Duodenal mucosa (tissue), 2 donors: ENCODE measurements around the gene TIFAB.

Experiments
- H3K27ac ChIP-seq: one replicate; pipeline ENCODE4 v1.7.0; 2013; ENCODE audit warnings: low read depth, low read length
- H3K27me3 ChIP-seq, 2 donors: one replicate each; pipeline ENCODE4 v1.7.0; 2013; ENCODE audit warnings: low read length in 2 of 2, control low read depth in 1 of 2; ENCODE audit not compliant: insufficient read depth in 2 of 2, control insufficient read depth in 1 of 2
- H3K36me3 ChIP-seq, 2 donors: one replicate each; pipeline ENCODE4 v1.7.0; 2013; ENCODE audit warnings: low read length in 2 of 2, control low read depth in 1 of 2; ENCODE audit not compliant: insufficient read depth in 2 of 2, control insufficient read depth in 1 of 2
- H3K4me1 ChIP-seq, 2 donors: one replicate each; pipeline ENCODE4 v1.7.0; 2013; ENCODE audit warnings: low read length in 2 of 2, control low read depth in 1 of 2; ENCODE audit not compliant: insufficient read depth in 2 of 2, control insufficient read depth in 1 of 2
- H3K4me3 ChIP-seq, 2 donors: one replicate each; pipeline ENCODE4 v1.7.0; 2013; ENCODE audit warnings: low read length in 2 of 2, low read depth in 1 of 2
- H3K9ac ChIP-seq, 2 donors: one replicate each; pipeline ENCODE4 v1.7.0; 2013; ENCODE audit warnings: low read length in 2 of 2, low read depth in 1 of 2
- H3K9me3 ChIP-seq, 2 donors: one replicate each; pipeline ENCODE4 v1.7.0; 2013; ENCODE audit warnings: low read length in 2 of 2, control low read depth in 1 of 2; ENCODE audit not compliant: control insufficient read depth in 1 of 2

The TIFAB gene

GRCh38 chr5:135425641-135426040 is 26.5 kb downstream of the TIFAB start:
- peaks cover 5 to 8% of the 10 kb centered on the region in 2 donors for H3K4me1 ChIP-seq
- no peak overlapping the region for H3K27ac ChIP-seq

GRCh38 chr5:135423846-135424168 is 28.3 kb downstream of the TIFAB start:
- peaks cover 3 to 4% of the 10 kb centered on the region in 2 donors for H3K9me3 ChIP-seq
- H3K27ac ChIP-seq = no peak overlapping the region
- no peak overlapping the region for H3K9ac ChIP-seq

More at GRCh38 chr5:135425641-135426040, 26.5 kb downstream of the TIFAB start:
- Histone ChIP-seq H3K9ac (no peak overlapping the region), H3K4me3 (no peak overlapping the region), H3K27me3 (peaks cover 0 to 9% of the 10 kb centered on the region in 2 donors), H3K9me3 (peaks cover 4 to 6% of the 10 kb centered on the region in 2 donors), H3K36me3 (no peaks in the 10 kb centered on the region)

GRCh38 chr5:135423146-135423845 is 28.9 kb downstream of the TIFAB start:
- no peaks in the 10 kb centered on the region for H3K9me3 ChIP-seq
- H3K27ac ChIP-seq = no peak overlapping the region
- H3K36me3 ChIP-seq = no peaks in the 10 kb centered on the region
- no peak overlapping the region for H3K9ac ChIP-seq
- H3K4me1 ChIP-seq = peaks cover 5 to 8% of the 10 kb centered on the region in 2 donors
- H3K27me3 ChIP-seq = peaks cover 0 to 10% of the 10 kb centered on the region in 2 donors
- H3K4me3 ChIP-seq = no peak overlapping the region

More at GRCh38 chr5:135423846-135424168, 28.3 kb downstream of the TIFAB start:
- Histone ChIP-seq H3K4me1 (peaks cover 5 to 8% of the 10 kb centered on the region in 2 donors), H3K36me3 (no peaks in the 10 kb centered on the region), H3K4me3 (no peak overlapping the region), H3K27me3 (peaks cover 0 to 10% of the 10 kb centered on the region in 2 donors)

- no peaks in the 10 kb centered on the region for H3K9me3 ChIP-seq
- H3K36me3 ChIP-seq = no peaks in the 10 kb centered on the region
- peaks cover 0 to 10% of the 10 kb centered on the region in 2 donors for H3K27me3 ChIP-seq
- H3K9ac ChIP-seq = no peak overlapping the region
- no peak overlapping the region for H3K4me3 ChIP-seq
- no peak overlapping the region for H3K27ac ChIP-seq
- peaks cover 5 to 8% of the 10 kb centered on the region in 2 donors for H3K4me1 ChIP-seq
Measured at GRCh38 chr5:135422419-135422818, 29.7 kb downstream of the TIFAB start.

- Histone ChIP-seq H3K9ac (no peak overlapping the region), H3K4me3 (no peak overlapping the region), H3K27ac (no peak overlapping the region), H3K4me1 (no peaks in the 10 kb centered on the region), H3K36me3 (no peaks in the 10 kb centered on the region), H3K27me3 (peaks cover 0 to 5% of the 10 kb centered on the region in 2 donors), H3K9me3 (no peaks in the 10 kb centered on the region)
Measured at GRCh38 chr5:135417083-135417482, 35.1 kb downstream of the TIFAB start.

- Histone ChIP-seq H3K27me3 (no peaks in the 10 kb centered on the region), H3K27ac (no peak overlapping the region), H3K4me3 (no peak overlapping the region), H3K9ac (no peak overlapping the region), H3K36me3 (no peaks in the 10 kb centered on the region), H3K4me1 (peaks cover 0 to 6% of the 10 kb centered on the region in 2 donors), H3K9me3 (peaks cover 0 to 2% of the 10 kb centered on the region in 2 donors)
Measured at GRCh38 chr5:135405082-135405481, 47.1 kb downstream of the TIFAB start.

GRCh38 chr5:135402031-135402430 is 50.1 kb downstream of the TIFAB start:
- peaks cover 14 to 24% of the 10 kb centered on the region in 2 donors for H3K4me1 ChIP-seq
- H3K9me3 ChIP-seq = peaks cover 0 to 2% of the 10 kb centered on the region in 2 donors
- H3K4me3 ChIP-seq = no peak overlapping the region
- H3K9ac ChIP-seq = no peak overlapping the region
- H3K36me3 ChIP-seq = no peaks in the 10 kb centered on the region
- H3K27me3 ChIP-seq = no peaks in the 10 kb centered on the region
- H3K27ac ChIP-seq = no peak overlapping the region

- Histone ChIP-seq H3K4me3 (no peak overlapping the region), H3K4me1 (peaks cover 26 to 35% of the 10 kb centered on the region in 2 donors), H3K9ac (no peak overlapping the region), H3K27me3 (no peaks in the 10 kb centered on the region), H3K9me3 (peaks cover 0 to 2% of the 10 kb centered on the region in 2 donors), H3K27ac (no peak overlapping the region), H3K36me3 (no peaks in the 10 kb centered on the region)
Measured at GRCh38 chr5:135400866-135401265, 51.3 kb downstream of the TIFAB start.

GRCh38 chr5:135399794-135400542 is 52.2 kb downstream of the TIFAB start:
- Histone ChIP-seq H3K27ac (peak overlapping the region; percentile 79), H3K4me1 (peaks cover 35 to 44% of the 10 kb centered on the region in 2 donors), H3K4me3 (peak overlapping the region; percentile 76 to 83), H3K36me3 (no peaks in the 10 kb centered on the region), H3K9me3 (peaks cover 0 to 1% of the 10 kb centered on the region in 2 donors), H3K27me3 (no peaks in the 10 kb centered on the region), H3K9ac (peak overlapping the region; percentile 73 to 90)
